HG02970 (cell line): ENCODE results near the gene CELF2.
"Not testable (repeated sequence)": the region's sequence is repeated elsewhere in the genome, so short reads cannot be mapped to it uniquely, and the experiment has no call there.

Experiments
- ATAC-seq: cut with Tn5 transposase; IDR thresholded peaks from one replicate; pipeline ENCODE4 v1.9.1; 2021; ENCODE audit warnings: mild to moderate bottlenecking, moderate library complexity, moderate number of reproducible peaks; ENCODE audit not compliant: unreplicated experiment, low FRiP score

The CELF2 gene

DNA sequence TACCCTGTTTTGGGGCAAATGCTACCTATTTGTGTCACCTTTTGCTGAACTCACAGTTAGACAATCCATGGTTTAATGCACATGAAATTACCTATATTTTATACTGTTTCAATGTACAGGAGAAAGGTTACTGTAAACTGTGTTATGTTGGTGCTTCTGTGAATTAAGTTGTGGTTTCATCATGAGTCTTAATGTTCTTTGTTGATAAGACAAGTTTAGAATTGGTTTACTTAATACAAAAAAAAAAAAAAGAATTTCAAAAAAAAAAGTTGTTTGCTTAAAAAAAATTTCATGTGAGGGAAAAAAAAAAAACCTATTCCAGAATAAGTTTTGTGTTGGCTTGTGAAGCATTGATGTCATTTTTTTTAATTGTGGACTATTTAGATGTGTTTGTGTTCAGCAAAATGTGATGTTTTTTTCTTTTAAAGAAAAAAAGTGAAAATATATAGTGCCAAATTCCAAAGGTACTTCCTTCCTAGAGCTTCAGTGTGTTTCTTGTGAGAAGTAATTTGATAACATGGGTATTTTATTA lies 313.4 kb downstream of the CELF2 start:
- ATAC-seq: no peak

DNA sequence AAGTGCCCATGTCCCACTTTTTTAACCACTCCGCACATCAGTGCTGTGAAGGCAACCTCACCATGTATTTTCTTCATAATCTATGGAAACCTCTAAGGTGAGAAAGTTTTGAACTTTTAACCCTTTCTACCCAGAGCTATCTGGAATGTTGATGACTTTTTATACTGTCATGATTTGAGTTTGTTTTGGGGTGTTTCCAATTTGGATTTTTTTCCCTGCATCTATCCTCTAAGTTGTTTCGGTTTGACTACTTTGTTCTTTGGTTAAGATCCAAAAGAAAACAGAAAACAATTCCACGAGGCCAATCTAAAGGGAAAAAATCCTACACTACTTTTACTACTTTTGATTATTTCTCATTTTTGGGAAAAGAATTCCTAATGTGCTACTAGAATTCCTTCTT lies 314.1 kb downstream of the CELF2 start:
- no peak for ATAC-seq

DNA sequence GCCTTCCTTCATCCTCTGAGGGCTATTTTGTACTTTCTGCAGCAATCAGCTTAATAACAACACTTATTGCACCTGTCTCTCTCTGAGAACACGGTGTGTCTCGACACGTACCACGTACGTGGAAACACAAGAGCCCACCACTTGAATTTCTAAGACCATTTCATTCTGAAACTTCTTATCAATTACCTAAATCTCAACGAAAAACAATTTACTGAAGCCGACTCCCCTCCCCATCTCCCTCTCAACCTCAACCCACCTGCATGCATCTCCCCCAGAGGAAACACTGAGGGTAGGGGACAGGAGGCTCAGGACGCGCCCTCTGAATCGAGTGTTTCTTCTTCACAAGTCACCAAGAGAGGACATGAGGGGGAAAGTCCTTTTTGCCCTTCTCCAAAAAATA lies 315.2 kb downstream of the CELF2 start:
- ATAC-seq: no peak

DNA sequence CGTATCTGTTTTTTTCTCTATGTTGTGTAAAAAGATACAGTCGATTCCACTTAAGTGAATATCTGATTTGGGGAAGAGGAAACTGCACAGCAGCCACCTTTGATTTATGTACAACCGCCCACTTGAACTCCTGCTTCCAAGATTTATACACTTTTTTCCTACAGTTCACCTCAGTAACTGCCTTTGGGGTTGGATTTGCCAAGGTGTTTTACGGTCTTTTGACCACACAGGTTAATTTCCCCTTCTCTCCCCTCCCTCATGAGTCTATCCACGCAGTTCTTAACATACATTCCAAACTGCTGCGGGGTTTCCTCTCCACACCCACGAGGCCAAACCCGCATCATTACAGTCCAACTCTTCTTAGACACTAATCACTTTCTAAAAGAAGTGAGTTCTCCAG lies 316.8 kb downstream of the CELF2 start:
- no peak for ATAC-seq

DNA sequence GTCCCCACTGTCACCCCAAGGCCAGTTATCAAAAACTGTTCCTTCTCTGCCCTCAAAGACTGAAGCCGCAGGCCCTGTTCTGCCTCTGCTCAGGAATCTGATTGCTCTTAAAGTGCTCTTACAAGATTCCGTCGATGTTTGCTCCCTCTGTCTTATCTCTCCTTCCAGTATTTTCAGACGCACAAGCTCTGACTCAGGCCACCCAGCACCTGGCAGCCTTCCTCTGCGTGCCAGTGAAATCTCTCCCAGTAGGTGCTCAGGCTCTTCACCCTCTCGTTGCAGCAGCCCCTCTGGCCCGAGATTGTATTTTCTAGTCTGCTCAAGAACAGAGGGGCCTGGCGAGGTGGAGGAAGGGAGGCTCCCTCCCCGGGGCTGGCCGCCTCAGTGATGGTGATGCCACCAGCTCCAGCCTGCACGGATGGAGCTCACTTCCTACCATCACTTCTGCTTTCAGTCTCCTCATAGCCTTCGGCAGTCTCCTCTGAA lies 317.5 kb downstream of the CELF2 start:
- no peak for ATAC-seq

DNA sequence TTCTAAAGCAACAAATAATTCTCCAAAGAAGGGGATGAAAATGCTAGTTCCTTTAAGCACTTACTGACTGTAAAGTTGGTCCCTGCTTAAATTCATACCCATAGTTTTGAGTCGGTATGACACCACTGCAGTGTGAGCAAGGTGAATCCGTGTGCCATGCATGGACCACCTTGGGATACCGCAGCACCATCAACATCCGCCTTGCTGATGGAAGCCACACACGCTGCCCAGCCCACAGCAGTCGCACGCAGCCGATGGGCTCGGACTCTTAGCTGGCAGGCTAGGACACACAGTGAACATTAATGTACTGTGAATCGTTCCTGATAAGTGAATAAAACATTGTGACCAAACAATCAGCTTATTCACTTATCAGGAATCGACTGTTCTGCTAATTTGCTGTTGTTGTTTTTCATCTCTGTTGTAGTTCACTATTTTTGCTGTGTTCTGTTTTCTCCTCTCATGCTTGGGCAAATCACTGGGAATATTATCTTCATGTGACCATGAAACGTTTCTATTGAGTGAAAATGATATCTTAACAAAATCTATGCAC lies 318.3 kb downstream of the CELF2 start:
- no peak for ATAC-seq

DNA sequence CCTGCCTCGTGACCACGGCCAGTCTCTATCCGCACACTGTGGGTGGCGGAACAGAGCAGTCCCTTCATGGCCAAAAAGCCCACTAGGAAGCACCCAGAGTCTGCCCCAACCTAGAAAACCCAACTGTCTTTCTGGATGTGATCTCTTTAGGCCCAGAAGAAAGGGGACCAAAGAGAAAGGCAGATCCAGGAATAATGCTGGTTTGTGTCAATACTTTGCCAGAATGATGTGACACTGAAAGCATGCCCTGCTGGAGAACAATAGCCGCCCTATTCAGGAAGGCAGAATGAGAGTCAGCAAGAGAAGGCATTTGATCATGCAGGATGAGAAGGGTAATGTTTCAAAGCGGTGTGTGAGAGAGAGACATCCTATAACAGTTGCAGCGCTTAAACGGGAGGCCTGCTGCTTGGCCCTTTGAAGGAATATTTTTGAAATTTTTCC lies 319.1 kb downstream of the CELF2 start:
- no peak for ATAC-seq

DNA sequence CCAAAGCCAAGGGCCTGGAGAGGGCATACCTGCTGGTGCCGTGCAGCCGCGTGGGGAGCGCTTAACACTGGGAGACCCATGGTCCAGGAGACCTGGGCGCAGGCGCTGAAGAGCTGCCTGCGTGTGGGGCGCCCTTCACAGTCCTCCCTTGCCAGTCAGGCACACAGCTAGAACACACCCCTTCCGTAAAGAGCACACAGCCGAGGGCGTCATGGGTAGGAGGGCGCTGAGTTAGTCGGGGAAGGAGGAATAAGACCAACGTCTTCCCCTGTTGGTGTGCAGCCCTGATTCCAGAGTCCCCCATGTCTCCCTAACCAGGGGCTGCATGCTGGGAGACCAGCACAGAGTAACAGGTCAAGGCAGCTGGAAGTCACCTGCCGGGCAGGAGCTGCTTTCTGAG lies 319.8 kb downstream of the CELF2 start:
- no peak for ATAC-seq

DNA sequence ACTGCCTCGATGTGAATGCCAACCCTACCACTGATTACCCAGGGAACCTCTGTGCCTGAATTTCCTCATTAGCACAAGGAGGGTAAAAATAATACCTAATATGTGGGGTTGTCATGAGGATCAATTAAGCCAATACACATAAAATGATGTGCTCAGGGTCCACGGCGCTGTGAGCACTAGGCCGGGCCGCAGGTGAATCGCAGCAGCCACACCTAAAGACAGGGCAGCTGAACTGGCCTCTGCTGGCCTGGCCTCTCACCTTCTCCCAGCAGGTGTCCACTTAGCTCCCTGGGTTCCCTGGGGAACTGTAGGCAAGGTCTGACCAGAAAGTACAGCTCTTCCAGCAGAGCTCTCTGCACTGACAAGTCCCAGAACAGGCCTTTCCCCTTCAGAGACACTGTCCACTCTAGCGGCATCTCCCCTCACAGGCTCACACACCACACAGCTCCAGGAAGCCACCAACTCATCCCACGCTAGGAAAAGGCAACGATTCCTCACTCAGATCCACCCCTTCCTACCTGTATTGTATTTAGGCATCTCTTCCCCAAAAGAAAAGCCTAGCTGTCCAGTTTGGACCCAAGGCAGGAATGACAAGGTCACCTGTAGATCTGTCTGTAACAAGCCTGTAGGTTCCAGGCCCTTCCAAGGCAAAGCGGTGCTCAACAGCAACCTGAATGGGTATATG lies 320.6 kb downstream of the CELF2 start:
- ATAC-seq: no peak

DNA sequence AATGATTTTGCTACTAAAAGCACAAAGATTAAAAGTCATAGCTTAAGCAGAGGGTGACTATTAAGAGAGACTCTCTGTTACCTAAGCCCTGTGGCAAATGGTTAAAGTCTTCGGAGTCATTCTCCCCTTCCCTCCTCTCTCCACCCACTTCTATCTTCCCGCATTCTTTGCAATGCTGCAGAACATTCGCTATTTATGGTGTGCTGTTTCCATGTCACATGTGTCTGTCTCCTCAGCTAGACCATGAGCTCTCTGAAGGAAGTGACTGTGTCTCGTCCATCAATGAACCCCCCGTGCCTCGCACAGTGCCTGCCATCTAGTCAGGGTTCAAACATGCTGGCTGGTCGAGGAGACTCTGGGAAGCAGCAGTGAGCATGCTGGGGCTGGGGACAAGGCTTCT lies 321.3 kb downstream of the CELF2 start:
- ATAC-seq: no peak

DNA sequence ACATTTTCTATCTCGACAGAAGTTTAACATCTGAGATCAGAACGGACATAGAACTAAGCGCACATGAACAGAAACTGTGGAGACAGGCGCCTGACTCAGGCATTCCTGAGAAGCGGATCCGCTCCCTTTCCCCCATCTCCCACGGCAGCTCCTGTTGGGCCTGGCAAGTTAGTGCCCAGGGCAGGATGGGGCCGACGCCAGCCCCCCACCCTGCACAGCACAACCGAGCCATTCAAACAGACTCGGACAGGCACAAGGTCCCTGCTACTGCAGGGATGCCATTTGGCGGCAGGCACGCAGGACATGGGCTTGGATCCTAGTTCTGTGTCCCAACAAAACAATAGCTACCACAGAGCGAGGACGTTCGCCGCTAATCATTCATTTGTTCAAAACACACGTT lies 322.0 kb downstream of the CELF2 start:
- ATAC-seq: no peak

DNA sequence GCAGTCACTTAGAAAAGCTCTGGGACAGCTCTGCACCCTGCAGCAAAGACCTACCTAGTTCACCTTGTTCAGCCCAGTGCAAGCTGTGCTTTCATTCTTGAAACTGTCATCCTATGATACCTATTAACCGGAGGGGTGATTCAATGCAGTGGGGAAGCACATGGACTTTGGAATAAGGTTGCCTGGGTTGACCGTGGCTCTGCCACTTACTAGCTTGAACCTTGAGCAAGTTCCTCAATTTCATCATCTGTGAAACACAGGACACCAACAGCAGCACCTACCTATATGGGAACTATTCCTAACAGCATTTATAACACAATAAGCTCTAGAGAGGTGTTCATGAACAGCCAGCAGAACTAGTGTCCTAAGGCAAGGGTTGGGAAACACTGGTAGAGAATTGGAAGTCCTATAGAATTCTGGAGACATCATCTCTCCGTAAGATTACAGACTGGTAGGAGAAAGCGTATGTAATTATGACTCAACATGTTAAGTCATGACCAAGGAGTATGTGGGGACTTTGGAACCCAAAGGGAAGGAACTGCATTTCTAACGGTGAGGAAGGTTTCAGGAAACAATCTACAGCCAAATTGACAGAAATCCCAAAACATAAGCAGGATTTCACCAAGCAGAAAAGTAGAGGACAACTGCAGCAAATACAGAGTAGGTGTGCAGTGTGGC lies 323.8 kb downstream of the CELF2 start:
- ATAC-seq: no peak

DNA sequence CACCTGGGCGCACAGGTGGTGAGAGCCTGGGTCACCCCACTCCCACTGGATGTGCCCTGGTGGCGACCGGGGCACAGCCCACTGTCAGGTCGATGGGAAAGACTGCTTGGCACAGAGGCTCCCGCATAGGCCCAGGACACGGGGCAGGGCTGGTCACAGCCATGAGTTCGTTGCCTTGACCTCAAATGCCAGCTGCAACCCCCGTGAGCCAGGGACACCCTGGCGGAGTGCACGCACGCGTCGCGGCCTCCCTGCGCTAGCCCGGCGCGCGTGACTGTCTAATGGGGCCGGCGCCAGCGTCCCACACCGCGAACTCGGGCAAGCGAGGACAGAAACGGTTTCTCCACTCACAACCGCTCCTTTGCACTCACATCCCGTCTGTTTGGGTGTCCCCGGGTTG lies 326.4 kb downstream of the CELF2 start:
- no peak for ATAC-seq

DNA sequence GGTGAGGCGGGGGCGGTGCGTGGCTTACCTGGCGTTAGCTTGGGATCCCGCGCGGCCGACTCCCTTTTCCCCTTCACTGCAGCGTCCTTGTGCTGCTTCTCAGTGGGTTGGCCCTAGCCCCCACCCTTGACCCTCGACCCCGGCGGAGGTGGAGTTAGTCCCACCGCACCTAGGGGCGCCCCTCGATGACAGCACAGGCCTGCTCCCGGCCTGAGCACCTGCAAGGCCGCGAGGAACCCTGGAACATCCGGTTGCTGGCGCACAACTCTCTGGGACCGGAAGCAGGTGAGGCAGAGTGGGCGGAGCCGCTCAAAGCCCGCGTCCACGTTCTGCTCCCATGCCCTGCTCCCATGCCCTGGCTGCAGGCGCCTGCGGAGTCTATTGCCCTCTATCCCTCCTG lies 326.9 kb downstream of the CELF2 start:
- no peak for ATAC-seq

DNA sequence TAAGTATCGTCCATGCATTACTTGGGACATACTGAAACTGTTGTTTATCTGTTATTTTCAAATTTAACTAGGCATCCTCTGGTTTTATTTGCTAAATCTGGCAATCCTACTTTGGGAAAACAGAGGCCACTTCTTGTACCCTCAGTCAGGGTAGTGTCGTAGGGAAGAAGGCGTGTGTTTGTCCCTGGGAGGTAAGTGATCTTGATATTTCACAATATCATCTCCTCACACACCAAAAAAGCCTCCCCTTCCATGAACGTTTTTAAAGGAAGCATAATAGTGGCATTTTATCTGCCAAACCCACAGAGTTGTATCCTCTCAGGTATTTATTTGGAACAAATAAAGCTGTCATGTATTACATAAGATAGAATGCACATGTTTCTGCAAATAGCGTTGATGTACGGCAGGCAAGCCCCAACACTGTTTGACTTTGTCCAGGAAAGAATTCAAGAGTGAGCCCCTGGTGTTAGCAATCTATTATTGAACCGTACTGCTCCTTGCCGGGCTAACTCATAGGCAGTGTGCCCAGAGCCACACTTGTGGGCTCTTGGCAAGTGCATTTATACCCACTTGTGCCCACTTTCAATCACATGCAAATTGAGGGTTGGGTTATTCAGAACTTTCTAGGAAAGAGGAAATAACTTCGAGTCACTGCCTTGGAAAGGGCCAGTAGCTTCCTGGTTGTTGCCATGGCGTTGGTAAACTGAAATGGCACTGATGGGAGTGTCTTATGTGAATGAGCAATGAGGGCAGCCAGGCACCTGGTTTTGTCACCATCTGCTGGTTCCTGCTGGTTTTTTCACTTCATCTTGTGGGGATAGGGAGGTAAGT lies 327.8 kb downstream of the CELF2 start:
- ATAC-seq: no peak

DNA sequence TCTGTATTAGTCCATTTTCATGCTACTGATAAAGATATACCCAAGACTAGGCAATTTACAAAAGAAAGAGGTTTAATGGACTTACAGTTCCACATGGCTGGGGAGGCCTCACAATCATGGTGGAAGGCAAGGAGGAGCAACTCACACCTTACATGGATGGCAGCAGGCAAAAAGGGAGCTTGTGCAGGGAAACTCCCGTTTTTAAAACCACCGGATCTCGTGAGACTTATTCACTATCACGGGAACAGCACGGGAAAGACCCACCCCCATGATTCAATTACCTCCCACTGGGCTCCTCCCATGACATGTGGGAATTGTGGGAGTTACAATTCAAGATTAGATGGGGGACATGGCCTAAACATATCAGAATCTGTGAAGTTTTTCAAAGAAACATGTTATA lies 329.9 kb downstream of the CELF2 start:
- not testable (repeated sequence) for ATAC-seq

DNA sequence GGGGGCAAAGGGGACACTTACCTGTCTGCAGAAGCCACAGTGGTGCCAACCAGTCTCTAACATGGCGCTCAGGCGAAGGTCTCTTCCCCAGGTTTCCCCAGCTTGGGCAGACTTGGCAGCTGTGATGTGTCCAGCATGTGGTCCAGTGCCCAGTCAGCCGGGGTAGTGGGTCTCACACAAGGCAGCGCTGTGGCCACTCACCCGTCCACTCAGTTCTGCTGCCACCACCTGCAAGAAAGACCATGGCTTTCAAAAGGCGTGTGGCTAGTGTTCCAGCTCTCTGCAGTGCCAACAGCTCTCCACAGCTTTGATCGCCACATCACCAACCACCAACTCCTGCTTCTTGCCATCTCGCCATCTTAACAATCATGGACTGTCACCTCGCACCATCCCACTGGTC lies 334.1 kb downstream of the CELF2 start:
- no peak for ATAC-seq

DNA sequence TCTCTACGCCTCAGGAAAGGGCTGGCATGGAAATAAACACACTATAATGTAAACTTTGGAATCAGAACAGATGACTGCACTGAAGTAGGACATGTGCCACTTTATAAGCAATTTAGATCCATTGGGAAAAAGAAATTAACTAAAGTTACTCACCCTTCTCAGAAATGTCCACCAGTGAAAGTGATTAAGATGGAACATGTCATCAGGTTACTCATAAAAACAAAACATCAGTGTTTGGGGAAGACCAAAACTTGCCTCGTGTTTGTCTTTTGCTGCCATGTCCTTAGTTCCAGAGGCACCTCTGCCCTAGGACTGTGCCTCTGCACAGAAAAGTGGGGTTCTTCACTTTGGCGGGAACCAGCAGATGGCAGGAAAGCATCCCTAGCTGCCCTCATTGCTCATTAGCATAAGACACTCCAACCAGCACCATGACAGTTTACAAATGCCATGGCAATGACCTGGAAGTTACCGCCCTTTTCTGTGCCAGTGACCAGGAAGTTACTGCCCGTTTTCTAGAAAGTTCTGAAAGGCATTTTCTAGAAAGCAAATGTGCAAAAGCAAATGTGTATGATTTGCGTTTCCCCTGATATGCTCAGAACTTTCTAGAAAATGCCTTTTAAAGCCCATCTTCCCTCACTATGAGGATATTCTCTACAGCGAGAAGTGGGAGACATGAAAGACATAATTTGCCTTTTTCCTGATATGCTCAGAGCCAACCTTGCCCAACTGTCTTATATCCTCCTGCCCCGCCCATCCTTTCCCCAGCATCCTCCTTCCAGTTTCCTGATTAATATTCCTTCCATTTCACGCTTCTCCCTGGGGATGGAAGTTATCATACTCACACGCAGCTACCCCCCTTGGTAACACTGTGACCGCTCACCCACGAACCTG lies 335.6 kb downstream of the CELF2 start:
- no peak for ATAC-seq

DNA sequence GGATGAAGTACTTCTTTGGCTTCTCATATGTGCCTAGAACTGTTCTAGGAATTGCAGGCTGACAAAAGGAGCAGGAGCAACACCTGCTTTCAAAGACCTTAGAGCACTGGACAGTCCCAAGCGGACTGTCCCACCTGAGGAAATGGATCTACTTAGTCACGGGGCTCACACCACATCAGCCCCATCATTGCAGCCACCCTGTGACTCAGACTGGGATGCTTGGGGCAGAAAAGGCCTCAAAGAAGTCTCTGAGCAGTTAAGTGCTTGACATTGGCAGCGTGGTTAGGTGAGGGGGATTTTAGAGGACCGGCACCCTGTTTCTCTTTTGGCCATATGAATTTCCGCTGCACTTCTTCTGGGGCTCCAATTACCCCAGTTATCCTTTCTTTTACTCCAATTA lies 337.2 kb downstream of the CELF2 start:
- ATAC-seq: no peak

DNA sequence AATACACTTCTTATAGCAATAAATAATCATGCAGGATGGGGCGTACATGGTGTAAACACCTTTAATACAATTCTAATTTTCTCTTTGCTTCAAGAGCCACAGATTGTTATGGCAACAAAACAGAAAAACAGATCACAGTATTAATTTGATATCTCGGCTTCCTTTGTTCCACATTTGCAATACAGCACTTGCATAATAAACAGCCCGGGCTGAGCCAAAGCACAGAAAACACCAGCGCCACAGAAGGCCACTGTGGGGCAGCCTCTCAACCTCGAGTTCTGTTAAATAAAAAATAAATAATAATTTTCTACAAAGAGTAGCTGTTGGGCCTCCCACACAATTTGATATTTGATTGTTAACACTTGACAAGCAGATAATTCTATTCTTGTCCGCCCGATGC lies 337.9 kb downstream of the CELF2 start:
- ATAC-seq: no peak
